ENCODE data around the gene VSIR. TPM values are rescaled to one million over a fixed set of nuclear protein-coding genes. Genes with fewer than 3 reads are reported as not detected.

Gene VSIR
- total RNA-seq, 4 donors from 2014 or later, result 34.7 to 83.6 (median 61.6) TPM

DNA sequence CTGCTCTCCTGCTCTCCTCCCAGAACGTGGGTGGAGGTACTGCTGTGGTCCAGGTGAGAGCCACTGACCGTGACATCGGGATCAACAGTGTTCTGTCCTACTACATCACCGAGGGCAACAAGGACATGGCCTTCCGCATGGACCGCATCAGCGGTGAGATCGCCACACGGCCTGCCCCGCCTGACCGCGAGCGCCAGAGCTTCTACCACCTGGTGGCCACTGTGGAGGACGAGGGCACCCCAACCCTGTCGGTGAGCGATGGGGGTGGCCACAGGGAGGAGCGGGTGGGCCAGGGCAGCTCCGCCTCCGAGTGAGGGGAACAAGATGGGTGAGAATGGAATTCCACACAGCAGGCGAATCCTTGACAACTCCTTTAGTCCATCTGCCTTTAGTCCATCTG lies 31.6 kb downstream of the VSIR start:
- Histone ChIP-seq H3K27me3 (no peaks in the 10 kb centered on the region), H3K9me3 (peaks cover 0 to 8% (median 0%) of the 10 kb centered on the region in 3 donors), H3K4me3 (no peak overlapping the region), H3K27ac (no peak overlapping the region), H3K36me3 (peaks cover 0 to 14% of the 10 kb centered on the region in 2 donors), H3K4me1 (peaks cover 0 to 32% (median 0%) of the 10 kb centered on the region in 3 donors)
- WGBS, 2 donors (ENCODE audit: low coverage in 1 of 2), result no CpG with 5 or more reads among the region's 20 CpGs
- no peak for TF ChIP-seq POLR2A (IDR thresholded peaks at IDR 0.05)
- TF ChIP-seq, protein P1, sequence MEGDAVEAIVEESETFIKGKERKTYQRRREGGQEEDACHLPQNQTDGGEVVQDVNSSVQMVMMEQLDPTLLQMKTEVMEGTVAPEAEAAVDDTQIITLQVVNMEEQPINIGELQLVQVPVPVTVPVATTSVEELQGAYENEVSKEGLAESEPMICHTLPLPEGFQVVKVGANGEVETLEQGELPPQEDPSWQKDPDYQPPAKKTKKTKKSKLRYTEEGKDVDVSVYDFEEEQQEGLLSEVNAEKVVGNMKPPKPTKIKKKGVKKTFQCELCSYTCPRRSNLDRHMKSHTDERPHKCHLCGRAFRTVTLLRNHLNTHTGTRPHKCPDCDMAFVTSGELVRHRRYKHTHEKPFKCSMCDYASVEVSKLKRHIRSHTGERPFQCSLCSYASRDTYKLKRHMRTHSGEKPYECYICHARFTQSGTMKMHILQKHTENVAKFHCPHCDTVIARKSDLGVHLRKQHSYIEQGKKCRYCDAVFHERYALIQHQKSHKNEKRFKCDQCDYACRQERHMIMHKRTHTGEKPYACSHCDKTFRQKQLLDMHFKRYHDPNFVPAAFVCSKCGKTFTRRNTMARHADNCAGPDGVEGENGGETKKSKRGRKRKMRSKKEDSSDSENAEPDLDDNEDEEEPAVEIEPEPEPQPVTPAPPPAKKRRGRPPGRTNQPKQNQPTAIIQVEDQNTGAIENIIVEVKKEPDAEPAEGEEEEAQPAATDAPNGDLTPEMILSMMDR (IDR thresholded peaks at IDR 0.05), result no peak
- TF ChIP-seq EP300 (IDR thresholded peaks at IDR 0.05), result no peak
- no peak for TF ChIP-seq POLR2AphosphoS5 (IDR thresholded peaks at IDR 0.05)
- no peak for ATAC-seq

DNA sequence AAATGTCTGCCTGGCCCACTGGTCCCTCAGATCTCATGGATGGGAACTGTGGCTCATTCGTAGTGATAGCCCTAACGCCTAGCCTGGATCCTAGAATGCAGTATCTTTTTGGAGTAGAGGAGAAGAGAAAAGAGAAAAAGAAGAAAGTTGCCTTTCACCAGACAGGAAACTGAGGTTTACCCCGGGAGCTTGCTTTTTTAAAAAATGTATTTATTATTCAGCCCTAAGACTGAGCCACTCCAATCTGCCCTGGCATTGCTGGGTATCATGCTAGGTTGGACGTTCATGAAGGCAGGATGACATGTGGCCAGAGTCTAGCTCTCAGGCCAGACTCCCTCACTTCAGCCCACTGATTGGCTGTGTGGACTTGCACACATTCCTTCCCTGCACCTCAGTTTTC lies 32.3 kb downstream of the VSIR start:
- TF ChIP-seq POLR2A (IDR thresholded peaks at IDR 0.05) (no peak), POLR2AphosphoS5 (IDR thresholded peaks at IDR 0.05) (no peak), EP300 (IDR thresholded peaks at IDR 0.05) (no peak)
- TF ChIP-seq, protein P1 (IDR thresholded peaks at IDR 0.05), result no peak

DNA sequence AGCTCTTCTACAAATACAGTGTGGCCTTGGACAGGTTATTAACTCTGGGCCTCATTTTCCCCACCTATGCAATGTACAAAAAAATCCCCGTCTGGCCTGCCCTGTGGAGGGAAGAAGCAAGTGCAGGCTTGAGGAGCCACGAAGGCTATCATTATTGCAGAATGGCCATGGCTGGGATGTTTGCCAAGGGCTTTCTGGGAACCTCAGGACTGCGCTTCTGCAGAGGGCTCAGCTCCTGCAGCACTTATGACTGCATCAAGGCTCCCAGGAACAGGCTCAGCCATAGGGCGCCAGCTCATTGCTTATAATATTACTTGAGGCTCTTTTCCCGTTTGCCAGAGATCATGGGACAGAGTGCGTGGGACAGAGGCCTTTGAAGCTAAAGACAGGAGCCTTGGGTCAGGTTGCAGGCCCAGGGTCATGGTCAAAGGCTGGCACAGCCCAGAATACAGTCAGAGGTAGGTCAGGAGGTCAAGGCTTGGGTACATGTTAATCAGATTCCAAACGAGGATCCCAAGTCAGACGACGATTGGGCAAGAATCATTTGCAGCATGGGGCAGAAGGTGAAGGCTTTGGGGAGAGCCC lies 33.2 kb downstream of the VSIR start:
- no peak for TF ChIP-seq POLR2A (IDR thresholded peaks at IDR 0.05)
- no peak for TF ChIP-seq EP300 (IDR thresholded peaks at IDR 0.05)
- TF ChIP-seq POLR2AphosphoS5 (IDR thresholded peaks at IDR 0.05), result no peak
- TF ChIP-seq, protein P1 (IDR thresholded peaks at IDR 0.05), result no peak
- H3K4me1 ChIP-seq, result peaks cover 0 to 35% (median 0%) of the 10 kb centered on the region in 3 donors
- no peak overlapping the region for H3K27ac ChIP-seq
- H3K36me3 ChIP-seq, result peaks cover 0 to 14% of the 10 kb centered on the region in 2 donors
- WGBS, 2 donors (ENCODE audit: low coverage in 1 of 2), result 50 to 59% methylated on average over 7 of the region's 9 CpGs
- no peaks in the 10 kb centered on the region for H3K27me3 ChIP-seq
- H3K4me3 ChIP-seq, result no peak overlapping the region
- ATAC-seq, result no peak
- H3K9me3 ChIP-seq, result peaks cover 0 to 8% (median 0%) of the 10 kb centered on the region in 3 donors

More for the DNA sequence above, 32.3 kb downstream of the VSIR start:
- Histone ChIP-seq H3K27ac (no peak overlapping the region), H3K4me1 (peaks cover 0 to 32% (median 0%) of the 10 kb centered on the region in 3 donors), H3K27me3 (no peaks in the 10 kb centered on the region), H3K9me3 (peaks cover 0 to 8% (median 0%) of the 10 kb centered on the region in 3 donors), H3K4me3 (no peak overlapping the region), H3K36me3 (peaks cover 0 to 14% of the 10 kb centered on the region in 2 donors)
- no peak for ATAC-seq
- WGBS, 2 donors (ENCODE audit: low coverage in 1 of 2), result 52 to 55% methylated on average over 3 to 4 of the region's 4 CpGs

DNA sequence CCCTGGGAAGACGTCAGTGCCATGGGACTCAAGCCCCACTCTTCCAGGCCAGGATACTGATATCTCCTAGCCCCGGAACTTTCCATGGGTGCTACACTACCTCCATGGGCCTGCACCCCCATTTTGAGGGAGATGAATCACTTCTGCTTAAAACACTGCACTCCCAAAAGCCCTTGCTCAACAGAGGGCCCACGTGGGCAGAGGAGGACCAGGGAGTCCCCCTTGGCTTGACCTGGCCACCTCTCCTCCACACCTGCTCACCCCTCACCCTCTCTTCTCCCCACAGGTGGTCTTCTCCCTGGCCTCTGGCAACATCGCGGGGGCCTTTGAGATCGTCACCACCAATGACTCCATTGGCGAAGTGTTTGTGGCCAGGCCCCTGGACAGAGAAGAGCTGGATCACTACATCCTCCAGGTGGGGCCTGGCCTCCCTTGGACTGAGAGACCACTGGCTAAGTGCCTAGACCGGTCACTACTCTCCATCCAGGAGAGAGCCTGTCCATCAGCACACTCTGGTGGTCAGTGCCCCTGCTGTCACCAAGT lies 33.9 kb downstream of the VSIR start:
- peaks cover 0 to 35% (median 0%) of the 10 kb centered on the region in 3 donors for H3K4me1 ChIP-seq
- H3K36me3 ChIP-seq, result peaks cover 0 to 14% of the 10 kb centered on the region in 2 donors
- H3K27ac ChIP-seq, result no peak overlapping the region
- no peaks in the 10 kb centered on the region for H3K27me3 ChIP-seq
- TF ChIP-seq, protein P1 (IDR thresholded peaks at IDR 0.05), result no peak
- TF ChIP-seq POLR2AphosphoS5 (IDR thresholded peaks at IDR 0.05), result no peak
- TF ChIP-seq POLR2A (IDR thresholded peaks at IDR 0.05), result no peak
- no peak for TF ChIP-seq EP300 (IDR thresholded peaks at IDR 0.05)
- ATAC-seq, result no peak
- H3K4me3 ChIP-seq, result no peak overlapping the region
- H3K9me3 ChIP-seq, result peaks cover 0 to 8% (median 0%) of the 10 kb centered on the region in 3 donors
- WGBS, 2 donors (ENCODE audit: low coverage in 1 of 2), result 71 to 98% methylated on average over 2 to 5 of the region's 8 CpGs

DNA sequence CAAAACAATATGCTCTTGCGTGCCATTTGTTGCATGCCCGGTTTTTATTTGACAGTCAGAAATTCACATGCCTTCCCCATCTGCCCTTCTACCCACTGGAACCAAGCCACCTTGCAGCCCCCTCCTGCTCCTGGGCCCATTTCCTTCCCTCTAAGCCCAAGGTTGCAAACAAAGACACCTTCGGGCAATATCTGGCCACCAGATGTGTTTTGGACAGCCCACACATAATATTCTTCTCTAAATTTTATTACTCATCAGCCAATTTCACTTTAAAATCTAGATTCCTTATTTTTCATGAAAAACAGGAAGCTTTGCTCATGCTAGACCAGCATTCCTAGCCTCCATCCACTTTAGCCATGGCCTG lies 35.5 kb downstream of the VSIR start:
- H3K4me3 ChIP-seq, result no peak overlapping the region
- TF ChIP-seq POLR2A (IDR thresholded peaks at IDR 0.05) (no peak), EP300 (IDR thresholded peaks at IDR 0.05) (no peak), POLR2AphosphoS5 (IDR thresholded peaks at IDR 0.05) (no peak)

More for the DNA sequence above, 35.5 kb downstream of the VSIR start:
- Histone ChIP-seq H3K4me1 (peaks cover 0 to 35% (median 0%) of the 10 kb centered on the region in 3 donors), H3K36me3 (peaks cover 0 to 13% of the 10 kb centered on the region in 2 donors), H3K27ac (peak overlapping the region in 2 of 4 donors; percentile 28 to 37), H3K9me3 (peaks cover 0 to 5% (median 0%) of the 10 kb centered on the region in 3 donors), H3K27me3 (no peaks in the 10 kb centered on the region)
- WGBS, 2 donors (ENCODE audit: low coverage in 1 of 2), result 86 to 87% methylated on average over 2 to 3 of the region's 3 CpGs
- ATAC-seq, result no peak
